Activated B cell treated with CpG ODN at 0.5 μM for 24 hours (primary cell): ENCODE results near the gene RARS2. TPM values are rescaled to one million over a fixed set of nuclear protein-coding genes. Genes with fewer than 3 reads are reported as not detected.

ENCODE experiments used
- ATAC-seq: fragments of 200-7000 bp; cut with Tn5 transposase; one replicate; pipeline ENCODE4 v1.10.0; 2021; ENCODE audit warnings: low read depth, mild to moderate bottlenecking, moderate library complexity
- CTCF ChIA-PET: fragments of 350-600 bp; sonication (Branson Sonifier 250); formaldehyde crosslinking; loops from one replicate; lab custom pipeline; 2021; ENCODE audit warnings: antibody characterized with exemption; lab: Charles Lee
- POLR2A ChIA-PET: fragments of 350-600 bp; sonication (Branson Sonifier 250); formaldehyde crosslinking; loops from one replicate; lab custom pipeline; 2021; ENCODE audit warnings: antibody characterized with exemption; lab: Charles Lee
- DNase-seq: peaks from one replicate; pipeline ENCODE4 v3.0.0; 2022
- H3K27ac Mint-ChIP-seq: one replicate; pipeline ENCODE4 v1.8.0; 2020; ENCODE audit warnings: mixed read lengths
- H3K27me3 Mint-ChIP-seq: one replicate; pipeline ENCODE4 v1.8.0; 2021; ENCODE audit warnings: mixed read lengths
- H3K36me3 Mint-ChIP-seq: one replicate; pipeline ENCODE4 v1.8.0; 2021; ENCODE audit warnings: low read depth, mixed read lengths
- H3K4me1 Mint-ChIP-seq: one replicate; pipeline ENCODE4 v1.8.0; 2021; ENCODE audit warnings: mixed read lengths
- H3K4me3 Mint-ChIP-seq: one replicate; pipeline ENCODE4 v1.8.0; 2020; ENCODE audit warnings: mild to moderate bottlenecking, mixed read lengths
- H3K9me3 Mint-ChIP-seq: one replicate; pipeline ENCODE4 v1.8.0; 2020; ENCODE audit warnings: mixed read lengths
- intact Hi-C: fragments of 100-400 bp; cut with micrococcal nuclease; formaldehyde crosslinking; loops from one replicate; pipeline ENCODE4 v1.15.1; 2024
- total RNA-seq: library from RNA; stranded (reverse); gene quantifications from 2 replicates; pipeline ENCODE4 v1.2.3, GENCODE V29; 2022
- TF ChIP-seq, protein P1 (sequence below): fragments of 200-600 bp; IDR thresholded peaks from one replicate; pipeline ENCODE4 v1.8.0; 2022; ENCODE audit warnings: antibody characterized with exemption, mild to moderate bottlenecking

The RARS2 gene
- total RNA-seq, 1 donor from 2014 or later: 27.0 TPM

DNA sequence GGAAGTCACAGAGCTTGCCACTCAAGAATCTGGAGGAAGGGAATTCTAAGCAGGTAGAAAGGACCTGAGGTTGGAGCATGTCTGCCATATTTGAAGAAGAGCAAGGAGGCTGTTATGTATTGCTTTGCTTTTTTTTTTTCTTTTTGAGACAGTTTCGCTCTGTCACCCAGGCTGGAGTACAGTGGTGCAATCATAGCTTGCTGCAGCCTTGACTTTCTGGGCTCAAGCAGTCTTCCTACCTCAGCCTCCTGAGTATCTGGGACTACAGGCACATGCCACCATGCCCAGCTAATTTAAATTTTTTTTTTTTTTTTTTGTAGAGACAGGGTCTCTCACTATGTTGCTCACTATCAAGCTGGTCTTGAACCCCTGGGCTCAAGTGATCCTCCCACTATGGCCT lies 41.0 kb upstream of the RARS2 start:
- TF ChIP-seq, protein P1, sequence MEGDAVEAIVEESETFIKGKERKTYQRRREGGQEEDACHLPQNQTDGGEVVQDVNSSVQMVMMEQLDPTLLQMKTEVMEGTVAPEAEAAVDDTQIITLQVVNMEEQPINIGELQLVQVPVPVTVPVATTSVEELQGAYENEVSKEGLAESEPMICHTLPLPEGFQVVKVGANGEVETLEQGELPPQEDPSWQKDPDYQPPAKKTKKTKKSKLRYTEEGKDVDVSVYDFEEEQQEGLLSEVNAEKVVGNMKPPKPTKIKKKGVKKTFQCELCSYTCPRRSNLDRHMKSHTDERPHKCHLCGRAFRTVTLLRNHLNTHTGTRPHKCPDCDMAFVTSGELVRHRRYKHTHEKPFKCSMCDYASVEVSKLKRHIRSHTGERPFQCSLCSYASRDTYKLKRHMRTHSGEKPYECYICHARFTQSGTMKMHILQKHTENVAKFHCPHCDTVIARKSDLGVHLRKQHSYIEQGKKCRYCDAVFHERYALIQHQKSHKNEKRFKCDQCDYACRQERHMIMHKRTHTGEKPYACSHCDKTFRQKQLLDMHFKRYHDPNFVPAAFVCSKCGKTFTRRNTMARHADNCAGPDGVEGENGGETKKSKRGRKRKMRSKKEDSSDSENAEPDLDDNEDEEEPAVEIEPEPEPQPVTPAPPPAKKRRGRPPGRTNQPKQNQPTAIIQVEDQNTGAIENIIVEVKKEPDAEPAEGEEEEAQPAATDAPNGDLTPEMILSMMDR: no peak
- no peak for DNase-seq
- ATAC-seq: no peak
- H3K4me1 Mint-ChIP-seq: no peaks in the 10 kb centered on the region
- POLR2A ChIA-PET: interaction anchor here (0.7 kb wide), 1 partner anchor 257 kb away, joined by 5 read pairs; no protein-coding TSS in a partner anchor
- no peak overlapping the region for H3K4me3 Mint-ChIP-seq
- H3K9me3 Mint-ChIP-seq: no peaks in the 10 kb centered on the region
- no peak overlapping the region for H3K27ac Mint-ChIP-seq
- H3K36me3 Mint-ChIP-seq: peaks cover 50% of the 10 kb centered on the region
- H3K27me3 Mint-ChIP-seq: no peaks in the 10 kb centered on the region
- CTCF ChIA-PET: no interaction called here
- intact Hi-C loops: no loop called here

DNA sequence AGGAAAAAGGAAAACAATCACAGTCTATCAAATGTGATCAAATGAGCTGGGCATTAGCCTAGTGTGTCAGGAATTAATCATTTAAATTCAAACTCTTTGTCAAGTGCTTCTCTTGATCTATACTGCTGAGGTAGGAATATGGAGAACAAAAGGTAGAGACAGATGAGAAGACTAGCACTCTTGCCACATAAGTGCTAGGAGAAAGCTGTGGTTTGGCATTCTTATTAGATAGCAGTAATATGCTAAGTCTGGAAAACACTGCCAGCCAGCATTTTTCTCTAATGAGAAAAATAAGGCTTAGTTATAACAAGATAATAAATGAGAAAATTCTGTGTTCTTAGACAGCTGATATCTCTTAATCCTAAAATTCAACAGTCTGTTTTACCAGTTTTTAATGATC lies 39.1 kb upstream of the RARS2 start:
- Mint-ChIP-seq H3K4me3 (no peak overlapping the region), H3K9me3 (no peaks in the 10 kb centered on the region), H3K27me3 (no peaks in the 10 kb centered on the region), H3K4me1 (no peaks in the 10 kb centered on the region), H3K27ac (no peak overlapping the region), H3K36me3 (peaks cover 53% of the 10 kb centered on the region)
- intact Hi-C loops: no loop called here
- ChIA-PET POLR2A (no interaction called here), CTCF (no interaction called here)
- TF ChIP-seq, protein P1: no peak
- no peak for DNase-seq
- no peak for ATAC-seq

DNA sequence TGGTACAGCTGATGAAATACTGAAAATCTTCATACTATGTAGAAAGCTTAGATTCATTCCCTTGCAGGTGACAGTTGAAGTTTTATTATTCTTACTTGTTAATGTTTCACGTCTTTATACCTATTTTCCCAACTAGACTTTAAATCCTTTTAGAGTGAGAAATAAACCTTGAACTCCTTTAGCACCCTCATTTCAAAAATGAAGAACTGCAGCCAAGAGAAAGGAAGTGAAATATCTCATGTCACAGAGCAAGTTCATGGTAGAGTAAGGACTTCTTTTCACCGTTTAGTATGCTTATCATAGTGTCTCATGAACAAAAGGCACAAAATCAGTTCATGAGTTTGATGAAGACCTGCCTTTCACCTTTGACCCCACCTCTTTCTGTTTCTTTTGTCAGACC lies 38.6 kb upstream of the RARS2 start:
- no peak overlapping the region for H3K27ac Mint-ChIP-seq
- no peaks in the 10 kb centered on the region for H3K27me3 Mint-ChIP-seq
- H3K4me1 Mint-ChIP-seq: no peaks in the 10 kb centered on the region
- no peak for ATAC-seq
- H3K36me3 Mint-ChIP-seq: peaks cover 56% of the 10 kb centered on the region
- CTCF ChIA-PET: no interaction called here
- TF ChIP-seq, protein P1: no peak
- H3K9me3 Mint-ChIP-seq: no peaks in the 10 kb centered on the region
- DNase-seq: no peak
- no peak overlapping the region for H3K4me3 Mint-ChIP-seq
- intact Hi-C loops: no loop called here
- POLR2A ChIA-PET: no interaction called here

DNA sequence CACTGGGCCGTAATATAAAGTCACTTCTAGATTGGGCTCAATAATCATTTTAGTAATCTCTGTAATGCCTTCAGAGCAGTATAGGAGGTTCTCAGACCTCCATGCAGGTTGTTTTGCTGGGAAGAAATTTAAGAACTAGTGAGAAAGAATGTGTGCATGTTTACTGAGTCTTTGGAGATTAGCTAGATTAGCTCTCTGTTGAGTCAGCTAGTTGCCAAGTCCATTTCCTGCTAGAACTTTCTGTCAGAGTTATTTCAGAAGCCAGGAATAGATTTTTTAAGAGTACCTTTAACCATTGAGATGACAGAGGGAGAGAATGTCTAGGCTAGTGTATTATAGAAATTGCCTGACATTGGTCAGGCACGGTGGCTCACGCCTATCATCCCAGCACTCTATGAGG lies 33.5 kb upstream of the RARS2 start:
- TF ChIP-seq, protein P1: no peak
- ATAC-seq (no peak), DNase-seq (no peak)
- ChIA-PET POLR2A (no interaction called here), CTCF (no interaction called here)
- Mint-ChIP-seq H3K4me3 (no peak overlapping the region), H3K27ac (no peak overlapping the region), H3K36me3 (peaks cover 58% of the 10 kb centered on the region), H3K4me1 (no peaks in the 10 kb centered on the region), H3K9me3 (no peaks in the 10 kb centered on the region), H3K27me3 (no peaks in the 10 kb centered on the region)
- intact Hi-C loops: no loop called here

DNA sequence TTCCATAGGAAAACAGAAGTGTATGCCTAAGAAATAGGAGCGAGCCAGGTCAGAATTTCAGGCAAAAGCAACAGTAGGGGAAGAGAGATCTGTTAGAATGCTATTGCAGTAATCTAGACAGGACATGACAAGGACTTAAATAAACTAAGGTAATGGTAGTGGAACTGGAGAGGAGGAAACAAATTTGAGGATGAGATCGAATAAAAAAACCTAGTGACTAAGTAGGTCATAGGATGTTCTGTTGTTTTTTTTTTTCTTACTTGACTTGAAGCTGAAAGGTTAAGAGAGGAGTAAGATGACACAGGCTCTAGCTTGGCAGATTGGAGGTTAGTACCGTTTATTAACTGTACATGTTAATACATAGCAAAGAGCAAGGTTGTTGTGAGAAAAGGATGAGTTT lies 28.7 kb upstream of the RARS2 start:
- peaks cover 51% of the 10 kb centered on the region for H3K36me3 Mint-ChIP-seq

More for the DNA sequence above, 28.7 kb upstream of the RARS2 start:
- ChIA-PET POLR2A (no interaction called here), CTCF (no interaction called here)
- H3K4me1 Mint-ChIP-seq: no peaks in the 10 kb centered on the region
- no peak overlapping the region for H3K27ac Mint-ChIP-seq
- no peaks in the 10 kb centered on the region for H3K9me3 Mint-ChIP-seq
- no peaks in the 10 kb centered on the region for H3K27me3 Mint-ChIP-seq
- no peak overlapping the region for H3K4me3 Mint-ChIP-seq
- no peak for ATAC-seq
- TF ChIP-seq, protein P1: no peak
- no peak for DNase-seq
- intact Hi-C loops: no loop called here
